K562 (cell line): ENCODE results near the gene ELF1. TPM values are rescaled to one million over a fixed set of nuclear protein-coding genes. Genes with fewer than 3 reads are reported as not detected.

ENCODE experiments used
- ATAC-seq: fragments of 200-7000 bp; cut with Tn5 transposase; 3 replicates; pipeline ENCODE4 v1.9.1; 2020; ENCODE audit warnings: moderate library complexity
- BruUV-seq: library from RNA; stranded (reverse); fragments of 400-500 nt; replicated peaks from 2 replicates; lab custom pipeline; 2021; lab: Mats Ljungman, UMichigan
- CTCF ChIA-PET: fragments of 300-600 bp; formaldehyde crosslinking; extraction: SDS; loops from one replicate; lab custom pipeline; 2021; ENCODE audit warnings: low intra/inter-chr PET ratio; lab: Yijun Ruan, JAX
- POLR2A ChIA-PET: fragments of 300-600, 350-650 bp; sonication (Branson Sonifier 250); formaldehyde crosslinking; extraction: SDS; loops from one replicate; lab custom pipeline; 2021; ENCODE audit warnings: antibody characterized with exemption, inconsistent platforms; lab: Yijun Ruan, JAX
- DNase-seq, 4 experiments: peaks; one replicate each; pipeline versions ENCODE4 v3.0.0 to v3.0.0-alpha.2; 2011 to 2018; ENCODE audit warnings: low spot score in 3 of 4, mixed read lengths in 3 of 4; ENCODE audit errors: extremely low read depth in 1 of 4
- FAIRE-seq: peaks from 2 replicates; lab custom pipeline; 2011; peaks lifted over from hg19 to GRCh38; lab: Jason Lieb, UNC
- H2AFZ ChIP-seq: 2 replicates; pipeline ENCODE4 v1.6.0; 2011; ENCODE audit warnings: low read depth, low read length, control low read depth, inconsistent platforms
- H3K27ac ChIP-seq: fragments of 200-600 bp; 3 replicates; pipeline ENCODE4 v1.8.0; 2011; ENCODE audit warnings: low read depth, mild to moderate bottlenecking, control low read depth, inconsistent platforms, low read length, moderate library complexity, mixed read lengths; ENCODE audit errors: extremely low read depth
- H3K27me3 ChIP-seq, 2 experiments: fragments of 300-600 bp in 1 of 2; 2 replicates in 1 of 2; 3 replicates in 1 of 2; pipeline versions ENCODE4 v1.6.0 to v1.8.0; 2011; ENCODE audit warnings: inconsistent platforms in 2 of 2, low read length in 2 of 2, mild to moderate bottlenecking in 1 of 2, mixed read lengths in 1 of 2, moderate library complexity in 1 of 2; ENCODE audit not compliant: control insufficient read depth in 2 of 2, insufficient read depth in 2 of 2
- H3K36me3 ChIP-seq: fragments of 300-600 bp; 3 replicates; pipeline ENCODE4 v1.8.0; 2011; ENCODE audit warnings: mild to moderate bottlenecking, low read length, inconsistent platforms; ENCODE audit not compliant: control insufficient read depth, insufficient read depth
- H3K4me1 ChIP-seq, 2 experiments: fragments of 200-600 bp in 1 of 2; replicated peaks in 1 of 2; 2 replicates in 1 of 2; 3 replicates in 1 of 2; pipeline versions ENCODE4 v1.5.1 to v1.8.0; 2011; ENCODE audit warnings: inconsistent platforms in 2 of 2, low read length in 2 of 2, mild to moderate bottlenecking in 1 of 2, mixed read lengths in 1 of 2, moderate library complexity in 1 of 2; ENCODE audit not compliant: control insufficient read depth in 2 of 2, insufficient read depth in 2 of 2
- H3K4me2 ChIP-seq: 2 replicates; pipeline ENCODE4 v1.6.1; 2011; ENCODE audit warnings: low read length, control low read depth, inconsistent platforms, mixed read lengths; ENCODE audit not compliant: insufficient read depth
- H3K4me3 ChIP-seq: fragments of 200-600 bp; sonication (generic), shearing (Covaris generic); 2 replicates; pipeline ENCODE4 v1.5.1; 2016; ENCODE audit warnings: control low read depth, inconsistent platforms
- H3K79me2 ChIP-seq: fragments of 200-600 bp; 3 replicates; pipeline ENCODE4 v1.8.0; 2011; ENCODE audit warnings: low read length, inconsistent platforms; ENCODE audit not compliant: control insufficient read depth, insufficient read depth
- H3K9ac ChIP-seq, 2 experiments: 2 replicates each; pipeline versions ENCODE4 v1.6.0 to v1.6.1; 2011; ENCODE audit warnings: low read depth in 2 of 2, low read length in 2 of 2, control low read depth in 1 of 2, inconsistent platforms in 1 of 2, mild to moderate bottlenecking in 1 of 2, mixed read lengths in 1 of 2; ENCODE audit not compliant: insufficient read depth in 1 of 2
- H3K9me1 ChIP-seq: one replicate; pipeline ENCODE4 v1.6.0; 2011; ENCODE audit warnings: inconsistent platforms, mild to moderate bottlenecking, low read length, moderate library complexity; ENCODE audit not compliant: control insufficient read depth, insufficient read depth
- H3K9me3 ChIP-seq: replicated peaks from 2 replicates; pipeline ENCODE4 v1.5.1; 2011; ENCODE audit warnings: low read depth, low read length, inconsistent platforms; ENCODE audit not compliant: control insufficient read depth, insufficient read depth
- H4K20me1 ChIP-seq: replicated peaks from 2 replicates; pipeline ENCODE4 v1.6.1; 2011; ENCODE audit warnings: low read length, inconsistent platforms, mixed read lengths; ENCODE audit not compliant: control insufficient read depth, insufficient read depth
- NCOR1 ChIP-seq: fragments of 450-650 bp; IDR thresholded peaks from 2 replicates; pipeline ENCODE4 v1.6.1; 2016; ENCODE audit warnings: mild to moderate bottlenecking, moderate library complexity
- NFE2L1 ChIP-seq: fragments of 450-650 bp; IDR thresholded peaks from 2 replicates; pipeline ENCODE4 v1.6.1; 2016; ENCODE audit warnings: missing genetic modification characterization, low read depth, mild to moderate bottlenecking, missing compliant biosample characterization, moderate library complexity, borderline replicate concordance
- SIN3A ChIP-seq, 2 experiments: fragments of 150-350 bp in 1 of 2; IDR thresholded peaks; 2 replicates each; pipeline ENCODE4 v1.6.1; 2011 to 2016; ENCODE audit warnings: borderline replicate concordance in 2 of 2, low read depth in 2 of 2, low read length in 2 of 2, mild to moderate bottlenecking in 2 of 2, moderate library complexity in 2 of 2; ENCODE audit not compliant: control insufficient read depth in 1 of 2
- STAG1 ChIP-seq: sonication (generic); formaldehyde crosslinking; IDR thresholded peaks from 2 replicates; pipeline ENCODE4 v1.5.0; 2020; ENCODE audit warnings: missing genetic modification reagents, borderline replicate concordance
- ZNF431 ChIP-seq: sonication (generic); formaldehyde crosslinking; IDR thresholded peaks from 2 replicates; pipeline ENCODE4 v1.8.0; 2022; ENCODE audit warnings: mild to moderate bottlenecking, missing genetic modification reagents
- ZNF79 ChIP-seq: fragments of 250-450 bp; sonication (Bioruptor Pico); IDR thresholded peaks from 2 replicates; pipeline ENCODE4 v1.4.0; 2020; ENCODE audit warnings: low read depth, mild to moderate bottlenecking, moderate library complexity
- WGBS: fragments of 100-300 bp; shearing (Covaris generic); methylation state at CpG from one replicate; pipeline ENCODE4 v1.1.6; 2016; ENCODE audit warnings: low coverage, mixed read lengths; ENCODE audit not compliant: insufficient coverage; ENCODE audit errors: missing lambda C conversion rate; 5-methylcytosine and 5-hydroxymethylcytosine counted together
- in situ Hi-C: fragments of 300-500 bp; cut with MboI; formaldehyde crosslinking; loops from 4 replicates; pipeline ENCODE4 v1.15.0; 2018; ENCODE audit warnings: inconsistent platforms, mixed read lengths
- intact Hi-C: fragments of 100-400 bp; cut with micrococcal nuclease; formaldehyde crosslinking; loops from 2 replicates; pipeline ENCODE4 v1.14.2; 2022
- polyA plus RNA-seq, 8 experiments: library from polyadenylated mRNA; depleted of rRNA in 4 of 8; stranded (reverse) in 5 of 8; unstranded in 3 of 8; fragments of >200 nt; fragmentation: Nextera tagmentation in 2 of 8; fragmentation: Illumina TruSeq in 1 of 8; extraction: Ambion mirVana in 2 of 8; extraction: Trizol in 1 of 8; gene quantifications; 2 replicates each; pipeline versions ENCODE4 v1.2.1 to v1.2.3, GENCODE V29; 2011 to 2014; ENCODE audit warnings: inconsistent platforms in 1 of 8, missing spikeins in 1 of 8
- total RNA-seq, 7 experiments: library from RNA; depleted of rRNA in 6 of 7; stranded (reverse); fragments of >200 nt in 6 of 7; fragmentation: Illumina TruSeq in 2 of 7; extraction: Trizol in 2 of 7; gene quantifications; 2 replicates each; pipeline versions ENCODE4 v1.2.1 to v1.2.3, GENCODE V29; 2011 to 2021; ENCODE audit warnings: low replicate concordance in 1 of 7
- TF ChIP-seq, protein P1 (sequence below): fragments of 450-650 bp; IDR thresholded peaks from 2 replicates; pipeline ENCODE4 v1.6.1; 2016; ENCODE audit warnings: mild to moderate bottlenecking
- TF ChIP-seq, protein P2 (sequence below): fragments of 450-650 bp; formaldehyde crosslinking; IDR thresholded peaks from 2 replicates; pipeline ENCODE4 v1.4.0; 2020; ENCODE audit warnings: mild to moderate bottlenecking, moderate library complexity

ELF1 gene
- total and polyA plus RNA-seq, 9 of the 15 experiments (the other 6 are each of a cell fraction or from before 2014, with no cell fraction given): 24.7 to 54.4 (median 33.4) TPM

DNA sequence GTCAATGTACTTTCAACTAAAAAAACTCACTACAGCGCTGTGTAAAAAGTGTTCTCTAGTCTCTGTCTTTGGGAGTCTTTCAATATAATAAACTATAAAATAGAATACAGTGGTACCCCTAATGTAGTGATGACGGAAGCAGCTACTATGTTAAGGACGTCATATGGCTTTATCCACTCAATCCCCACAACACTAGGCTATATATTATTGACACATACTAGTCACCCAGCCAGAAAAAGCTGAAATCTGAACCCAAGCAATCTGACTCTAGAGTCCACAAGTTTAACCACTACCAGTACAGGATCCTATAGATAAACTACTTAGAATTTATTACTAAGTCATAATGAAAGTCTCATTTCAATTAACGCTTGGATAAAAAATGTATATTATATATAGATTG lies 48.3 kb downstream of the ELF1 start:
- peaks cover 16% of the 10 kb centered on the region; the same call in 1 of the 2 replicates for H4K20me1 ChIP-seq
- WGBS: 80% methylated on average over 4 of the region's 4 CpGs

More for the DNA sequence above, 48.3 kb downstream of the ELF1 start:
- intact Hi-C loops (no loop called here), in situ Hi-C loops (no loop called here)
- Histone ChIP-seq H3K4me3 (no peak overlapping the region), H3K9me3 (no peaks in the 10 kb centered on the region)
- no TSS peak for BruUV-seq
- TF ChIP-seq SIN3A (IDR thresholded peaks at IDR 0.05; ENCODE audit: borderline replicate concordance in 2 of 2, control insufficient read depth in 1 of 2, low read depth in 2 of 2, low read length in 2 of 2): no peak
- TF ChIP-seq ZNF431 (CRISPR knock-in tag): no peak
- TF ChIP-seq, protein P1, sequence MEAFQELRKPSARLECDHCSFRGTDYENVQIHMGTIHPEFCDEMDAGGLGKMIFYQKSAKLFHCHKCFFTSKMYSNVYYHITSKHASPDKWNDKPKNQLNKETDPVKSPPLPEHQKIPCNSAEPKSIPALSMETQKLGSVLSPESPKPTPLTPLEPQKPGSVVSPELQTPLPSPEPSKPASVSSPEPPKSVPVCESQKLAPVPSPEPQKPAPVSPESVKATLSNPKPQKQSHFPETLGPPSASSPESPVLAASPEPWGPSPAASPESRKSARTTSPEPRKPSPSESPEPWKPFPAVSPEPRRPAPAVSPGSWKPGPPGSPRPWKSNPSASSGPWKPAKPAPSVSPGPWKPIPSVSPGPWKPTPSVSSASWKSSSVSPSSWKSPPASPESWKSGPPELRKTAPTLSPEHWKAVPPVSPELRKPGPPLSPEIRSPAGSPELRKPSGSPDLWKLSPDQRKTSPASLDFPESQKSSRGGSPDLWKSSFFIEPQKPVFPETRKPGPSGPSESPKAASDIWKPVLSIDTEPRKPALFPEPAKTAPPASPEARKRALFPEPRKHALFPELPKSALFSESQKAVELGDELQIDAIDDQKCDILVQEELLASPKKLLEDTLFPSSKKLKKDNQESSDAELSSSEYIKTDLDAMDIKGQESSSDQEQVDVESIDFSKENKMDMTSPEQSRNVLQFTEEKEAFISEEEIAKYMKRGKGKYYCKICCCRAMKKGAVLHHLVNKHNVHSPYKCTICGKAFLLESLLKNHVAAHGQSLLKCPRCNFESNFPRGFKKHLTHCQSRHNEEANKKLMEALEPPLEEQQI: no peak
- TF ChIP-seq, protein P2, sequence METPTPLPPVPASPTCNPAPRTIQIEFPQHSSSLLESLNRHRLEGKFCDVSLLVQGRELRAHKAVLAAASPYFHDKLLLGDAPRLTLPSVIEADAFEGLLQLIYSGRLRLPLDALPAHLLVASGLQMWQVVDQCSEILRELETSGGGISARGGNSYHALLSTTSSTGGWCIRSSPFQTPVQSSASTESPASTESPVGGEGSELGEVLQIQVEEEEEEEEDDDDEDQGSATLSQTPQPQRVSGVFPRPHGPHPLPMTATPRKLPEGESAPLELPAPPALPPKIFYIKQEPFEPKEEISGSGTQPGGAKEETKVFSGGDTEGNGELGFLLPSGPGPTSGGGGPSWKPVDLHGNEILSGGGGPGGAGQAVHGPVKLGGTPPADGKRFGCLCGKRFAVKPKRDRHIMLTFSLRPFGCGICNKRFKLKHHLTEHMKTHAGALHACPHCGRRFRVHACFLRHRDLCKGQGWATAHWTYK (CRISPR knock-in tag): no peak
- TF ChIP-seq NCOR1: no peak
- TF ChIP-seq NFE2L1 (tag): no peak
- TF ChIP-seq STAG1 (CRISPR knock-in tag): no peak
- no peak for TF ChIP-seq ZNF79 (CRISPR knock-in tag)
- TF ChIP-seq, all 486 proteins: peak for 0
- POLR2A ChIA-PET: interaction anchor here (1.5 kb wide), 1 partner anchor 11 kb away, joined by 3 read pairs; no protein-coding TSS in a partner anchor
- Histone ChIP-seq H3K9ac (no peak overlapping the region), H3K4me2 (no peak overlapping the region), H3K9me1 (no peaks in the 10 kb centered on the region), H3K27me3 (no peaks in the 10 kb centered on the region), H3K36me3 (peaks cover 11% of the 10 kb centered on the region; the same call in 2 of the 3 replicates), H2AFZ (no peak overlapping the region), H3K4me1 (peaks cover 0 to 14% of the 10 kb centered on the region in 2 experiments; a peak in 3 of 5 replicates), H3K79me2 (peaks cover 100% of the 10 kb centered on the region), H3K27ac (no peak overlapping the region)
- ATAC-seq: no peak
- DNase-seq: no peak
- FAIRE-seq: no peak
- CTCF ChIA-PET: no interaction called here
